ENCODE results near the gene DACT2. TPM values are rescaled to one million over a fixed set of nuclear protein-coding genes. Genes with fewer than 3 reads are reported as not detected.
"Not testable (repeated sequence)": the region's sequence is repeated elsewhere in the genome, so short reads cannot be mapped to it uniquely, and the experiment has no call there.

Gene DACT2
- total RNA-seq, 1 experiment from 2014 or later, result not detected

- H3K27me3 ChIP-seq (replicated peaks), result no peaks in the 10 kb centered on the region
- DNase-seq (ENCODE audit: low read depth in 1 of 2, low spot score in 2 of 2), result no peak
- no peaks in the 10 kb centered on the region for H3K9me3 ChIP-seq (replicated peaks)
- no peaks in the 10 kb centered on the region for H3K36me3 ChIP-seq
- no peak overlapping the region for H3K27ac ChIP-seq
- no peaks in the 10 kb centered on the region for H3K4me1 ChIP-seq (replicated peaks)
- no peak overlapping the region for H3K4me3 ChIP-seq
Measured at GRCh38 chr6:168285456-168285855, 34.1 kb downstream of the DACT2 start.

GRCh38 chr6:168284187-168284586 is 35.4 kb downstream of the DACT2 start:
- H3K36me3 ChIP-seq, result no peaks in the 10 kb centered on the region
- no peak for DNase-seq (ENCODE audit: low read depth in 1 of 2, low spot score in 2 of 2)
- no peaks in the 10 kb centered on the region for H3K9me3 ChIP-seq (replicated peaks)
- H3K27me3 ChIP-seq (replicated peaks), result no peaks in the 10 kb centered on the region; the same call in 1 of the 2 replicates
- H3K27ac ChIP-seq, result no peak overlapping the region
- no peak overlapping the region for H3K4me3 ChIP-seq
- no peaks in the 10 kb centered on the region for H3K4me1 ChIP-seq (replicated peaks)

GRCh38 chr6:168283686-168284025 is 35.9 kb downstream of the DACT2 start:
- Histone ChIP-seq H3K27me3 (replicated peaks) (no peaks in the 10 kb centered on the region; the same call in 1 of the 2 replicates), H3K36me3 (no peaks in the 10 kb centered on the region), H3K9me3 (replicated peaks) (no peaks in the 10 kb centered on the region), H3K27ac (no peak overlapping the region), H3K4me3 (no peak overlapping the region), H3K4me1 (replicated peaks) (no peaks in the 10 kb centered on the region)
- DNase-seq (ENCODE audit: low read depth in 1 of 2, low spot score in 2 of 2), result no peak

DNA sequence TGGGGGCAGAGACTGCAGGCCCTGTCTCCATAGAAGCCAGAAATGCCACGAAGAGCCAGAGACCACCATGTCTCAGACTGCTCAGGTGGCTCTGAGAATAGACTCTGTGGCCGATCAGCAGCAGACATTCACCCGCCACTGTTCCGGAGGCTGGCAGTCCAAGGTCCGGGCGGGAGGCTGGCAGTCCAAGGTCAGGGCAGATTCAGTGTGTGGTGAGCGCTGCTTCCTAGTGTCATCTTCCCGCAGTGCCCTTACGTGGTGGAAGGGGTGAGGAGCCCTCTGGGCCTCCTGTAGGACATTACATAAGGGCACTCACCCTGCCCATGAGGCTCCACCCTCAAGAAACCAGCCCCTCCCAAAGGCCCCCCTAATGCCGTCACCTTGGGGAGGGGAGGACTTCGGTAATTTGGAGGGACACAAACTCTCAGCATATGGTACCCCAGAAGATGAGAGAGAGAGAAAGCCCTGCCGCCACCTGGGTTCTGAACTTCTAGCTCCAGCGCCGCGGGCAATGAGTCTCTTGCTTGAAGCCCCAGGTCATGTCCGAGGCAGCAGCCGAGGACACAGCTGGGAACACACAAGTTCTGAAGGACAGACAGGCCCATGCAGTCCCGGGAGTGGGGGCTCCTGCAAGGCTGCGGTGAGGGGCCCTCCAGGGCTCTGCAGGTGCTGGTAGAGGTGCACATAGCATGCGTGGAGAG is 36.4 kb downstream of the DACT2 start:
- Histone ChIP-seq H3K27me3 (replicated peaks) (no peaks in the 10 kb centered on the region; the same call in 1 of the 2 replicates), H3K36me3 (no peaks in the 10 kb centered on the region), H3K4me3 (no peak overlapping the region), H3K9me3 (replicated peaks) (no peaks in the 10 kb centered on the region), H3K4me1 (replicated peaks) (no peaks in the 10 kb centered on the region), H3K27ac (no peak overlapping the region)
- no peak for DNase-seq (ENCODE audit: low read depth in 1 of 2, low spot score in 2 of 2)

DNA sequence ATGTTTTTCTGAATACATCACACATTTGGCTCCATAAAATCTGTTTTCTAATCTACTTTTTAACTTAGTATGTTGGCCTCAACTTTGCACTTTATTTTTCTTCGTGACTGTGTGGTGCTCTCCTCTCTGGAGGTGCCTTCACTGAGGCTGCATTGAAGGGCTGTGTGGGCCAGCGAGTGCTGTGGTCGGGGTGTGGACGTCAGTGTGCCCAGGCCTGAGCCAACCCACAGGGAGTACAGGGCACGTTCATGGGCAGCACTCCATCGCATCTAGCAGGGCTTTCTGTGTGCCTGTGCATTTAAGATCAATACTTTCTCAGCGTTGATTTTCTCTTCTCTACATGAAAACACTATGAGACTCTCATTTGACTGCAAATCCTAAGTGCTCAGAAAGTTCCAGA is 37.8 kb downstream of the DACT2 start:
- Histone ChIP-seq H3K4me3 (no peak overlapping the region), H3K9me3 (replicated peaks) (no peaks in the 10 kb centered on the region), H3K27ac (no peak overlapping the region)

GRCh38 chr6:168281314-168281713 is 38.3 kb downstream of the DACT2 start:
- H3K9me3 ChIP-seq (replicated peaks), result not testable (repeated sequence)

More for the DNA sequence above, 37.8 kb downstream of the DACT2 start:
- Histone ChIP-seq H3K36me3 (no peaks in the 10 kb centered on the region), H3K4me1 (replicated peaks) (no peaks in the 10 kb centered on the region), H3K27me3 (replicated peaks) (no peaks in the 10 kb centered on the region; the same call in 1 of the 2 replicates)
- no peak for DNase-seq (ENCODE audit: low read depth in 1 of 2, low spot score in 2 of 2)

GRCh38 chr6:168280899-168281245 is 38.7 kb downstream of the DACT2 start:
- Histone ChIP-seq H3K27me3 (replicated peaks) (no peaks in the 10 kb centered on the region; the same call in 1 of the 2 replicates), H3K4me3 (no peak overlapping the region), H3K9me3 (replicated peaks) (no peaks in the 10 kb centered on the region), H3K36me3 (no peaks in the 10 kb centered on the region), H3K27ac (no peak overlapping the region), H3K4me1 (replicated peaks) (no peaks in the 10 kb centered on the region)
- no peak for DNase-seq (ENCODE audit: low read depth in 1 of 2, low spot score in 2 of 2)

More at GRCh38 chr6:168281314-168281713, 38.3 kb downstream of the DACT2 start:
- H3K27me3 ChIP-seq (replicated peaks); H3K4me3 ChIP-seq; H3K36me3 ChIP-seq; H3K27ac ChIP-seq; H3K4me1 ChIP-seq (replicated peaks); DNase-seq (ENCODE audit: low read depth in 1 of 2, low spot score in 2 of 2): not testable (repeated sequence)

DNA sequence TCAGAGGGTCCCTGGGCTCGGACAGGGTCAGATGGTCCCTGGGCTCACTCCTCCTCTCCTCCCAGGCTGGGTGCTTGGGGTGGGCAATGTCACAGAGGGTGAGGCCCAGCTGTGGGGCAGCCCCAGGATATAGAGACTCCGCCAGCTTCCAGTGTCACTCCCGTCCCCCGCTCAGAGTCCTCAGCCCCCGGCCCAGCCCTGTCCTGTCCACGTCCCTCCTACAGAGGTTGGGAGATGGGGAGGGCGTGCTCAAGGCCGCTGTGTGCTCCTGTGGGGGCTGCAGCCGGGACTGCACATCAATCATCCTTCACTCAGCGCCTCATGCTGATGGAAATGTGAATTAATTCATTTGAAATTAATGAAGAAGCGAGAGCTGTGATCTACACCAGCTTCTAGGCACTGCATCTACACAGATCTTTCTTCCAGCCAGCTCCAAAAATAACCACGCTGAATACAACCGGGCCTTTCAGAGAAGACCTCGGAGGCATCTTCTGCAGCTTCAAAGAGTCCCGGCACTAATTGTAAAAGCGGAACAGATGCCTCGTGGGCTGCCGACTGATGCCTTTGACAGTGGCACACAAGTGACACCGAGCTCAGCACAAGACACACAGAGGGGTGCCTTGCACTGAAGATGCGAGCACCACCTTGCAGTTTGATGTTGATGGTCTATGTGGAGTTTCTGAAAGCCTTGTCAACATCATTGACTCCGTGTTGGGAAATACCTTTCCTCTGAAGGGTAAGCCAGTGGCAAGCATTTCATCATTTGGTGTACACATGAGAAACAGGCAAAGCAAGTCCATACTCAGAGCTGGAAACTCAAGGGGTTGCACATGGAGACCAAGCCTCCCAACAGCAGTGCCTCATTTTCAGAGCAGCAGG is 39.3 kb downstream of the DACT2 start:
- Histone ChIP-seq H3K27me3 (replicated peaks) (no peaks in the 10 kb centered on the region; the same call in 1 of the 2 replicates), H3K4me1 (replicated peaks) (no peaks in the 10 kb centered on the region), H3K4me3 (no peak overlapping the region), H3K9me3 (replicated peaks) (no peaks in the 10 kb centered on the region), H3K27ac (no peak overlapping the region), H3K36me3 (no peaks in the 10 kb centered on the region)
- DNase-seq (ENCODE audit: low read depth in 1 of 2, low spot score in 2 of 2), result no peak

GRCh38 chr6:168279403-168279935 is 40.1 kb downstream of the DACT2 start:
- Histone ChIP-seq H3K9me3 (replicated peaks) (no peaks in the 10 kb centered on the region), H3K4me1 (replicated peaks) (no peaks in the 10 kb centered on the region), H3K4me3 (no peak overlapping the region), H3K27me3 (replicated peaks) (no peaks in the 10 kb centered on the region; the same call in 1 of the 2 replicates), H3K27ac (no peak overlapping the region), H3K36me3 (no peaks in the 10 kb centered on the region)
- no peak for DNase-seq (ENCODE audit: low read depth in 1 of 2, low spot score in 2 of 2)

GRCh38 chr6:168278904-168279303 is 40.7 kb downstream of the DACT2 start:
- Histone ChIP-seq H3K4me3 (no peak overlapping the region), H3K27ac (no peak overlapping the region), H3K9me3 (replicated peaks) (no peaks in the 10 kb centered on the region), H3K27me3 (replicated peaks) (no peaks in the 10 kb centered on the region; the same call in 1 of the 2 replicates), H3K4me1 (replicated peaks) (no peaks in the 10 kb centered on the region), H3K36me3 (no peaks in the 10 kb centered on the region)
- no peak for DNase-seq (ENCODE audit: low read depth in 1 of 2, low spot score in 2 of 2)

DNA sequence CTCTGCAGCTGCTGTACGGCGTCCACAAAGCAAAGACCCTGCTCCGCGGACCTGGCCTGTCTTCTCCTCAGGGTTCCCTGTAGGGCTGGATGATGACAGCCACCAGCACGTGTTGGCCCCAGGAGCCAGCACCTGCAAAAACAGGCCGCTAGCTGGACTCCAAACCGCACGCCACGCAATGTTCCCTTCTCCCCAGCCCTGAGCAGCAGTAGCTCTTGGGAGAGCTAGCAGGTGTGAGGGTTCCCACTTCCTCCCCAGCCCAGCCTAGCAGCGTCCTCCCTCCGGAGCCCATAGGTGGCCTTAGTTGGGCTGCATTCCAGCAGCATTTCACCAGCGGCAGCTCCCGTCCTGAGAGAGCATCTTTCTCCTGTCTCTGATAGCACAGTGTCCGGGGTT is 42.3 kb downstream of the DACT2 start:
- H3K9me3 ChIP-seq (replicated peaks), result no peaks in the 10 kb centered on the region
- no peak for DNase-seq (ENCODE audit: low read depth in 1 of 2, low spot score in 2 of 2)
- no peaks in the 10 kb centered on the region; the same call in 1 of the 2 replicates for H3K27me3 ChIP-seq (replicated peaks)
- H3K36me3 ChIP-seq, result no peaks in the 10 kb centered on the region
- no peak overlapping the region for H3K4me3 ChIP-seq
- H3K27ac ChIP-seq, result no peak overlapping the region
- no peaks in the 10 kb centered on the region for H3K4me1 ChIP-seq (replicated peaks)

GRCh38 chr6:168276576-168277273 is 42.9 kb downstream of the DACT2 start:
- Histone ChIP-seq H3K4me3 (no peak overlapping the region), H3K27ac (no peak overlapping the region)
- DNase-seq (ENCODE audit: low read depth in 1 of 2, low spot score in 2 of 2), result no peak

GRCh38 chr6:168275168-168275567 is 44.4 kb downstream of the DACT2 start:
- Histone ChIP-seq H3K27me3 (replicated peaks) (no peaks in the 10 kb centered on the region; the same call in 1 of the 2 replicates), H3K36me3 (no peaks in the 10 kb centered on the region), H3K27ac (no peak overlapping the region), H3K9me3 (replicated peaks) (no peaks in the 10 kb centered on the region), H3K4me3 (no peak overlapping the region), H3K4me1 (replicated peaks) (no peaks in the 10 kb centered on the region)
- DNase-seq (ENCODE audit: low read depth in 1 of 2, low spot score in 2 of 2), result no peak

More at GRCh38 chr6:168276576-168277273, 42.9 kb downstream of the DACT2 start:
- H3K27me3 ChIP-seq (replicated peaks), result no peaks in the 10 kb centered on the region; the same call in 1 of the 2 replicates
- no peaks in the 10 kb centered on the region for H3K4me1 ChIP-seq (replicated peaks)
- no peaks in the 10 kb centered on the region for H3K9me3 ChIP-seq (replicated peaks)
- no peaks in the 10 kb centered on the region for H3K36me3 ChIP-seq
